GM12878 (cell line): ENCODE results near the gene ABCC11. TPM values are rescaled to one million over a fixed set of nuclear protein-coding genes. Genes with fewer than 3 reads are reported as not detected.

Experiments
- ATAC-seq: fragments of 200-7000 bp; cut with Tn5 transposase; 3 replicates; pipeline ENCODE4 v1.9.1; 2020; ENCODE audit warnings: mild to moderate bottlenecking, moderate library complexity
- BruUV-seq: library from RNA; stranded (reverse); fragments of 400-500 nt; replicated peaks from 2 replicates; lab custom pipeline; 2021; lab: Mats Ljungman, UMichigan
- CTCF ChIA-PET: fragments of 300-600 bp; sonication (Branson Sonifier 250); formaldehyde crosslinking; extraction: SDS; loops from one replicate; lab custom pipeline; 2021; ENCODE audit warnings: inconsistent platforms; lab: Yijun Ruan, JAX
- POLR2A ChIA-PET: fragments of 350-600 bp; formaldehyde crosslinking; extraction: SDS; loops from one replicate; lab custom pipeline; 2021; ENCODE audit warnings: inconsistent platforms; lab: Charles Lee
- RAD21 ChIA-PET: fragments of 300-600 bp; sonication (Branson Sonifier 250); formaldehyde crosslinking; loops from one replicate; lab custom pipeline; 2023; ENCODE audit warnings: antibody characterized with exemption; ENCODE audit not compliant: unreplicated experiment; lab: Charles Lee
- SMC1A ChIA-PET: fragments of 300-600 bp; sonication (Branson Sonifier 250); formaldehyde crosslinking; loops from one replicate; lab custom pipeline; 2023; ENCODE audit not compliant: unreplicated experiment, uncharacterized antibody; lab: Charles Lee
- DNase-seq: peaks from one replicate; pipeline ENCODE4 v3.0.0-alpha.2; 2011; ENCODE audit warnings: low read depth, low spot score
- FAIRE-seq: peaks from 3 replicates; lab custom pipeline; 2011; peaks lifted over from hg19 to GRCh38; lab: Jason Lieb, UNC
- H2AFZ ChIP-seq: 2 replicates; pipeline ENCODE4 v1.6.0; 2011; ENCODE audit warnings: low read depth, low read length, control low read depth; ENCODE audit not compliant: control insufficient read depth
- H3K27ac ChIP-seq: 2 replicates; pipeline ENCODE4 v1.5.1; 2011; ENCODE audit warnings: control low read depth; ENCODE audit not compliant: control insufficient read depth, insufficient read depth
- H3K27me3 ChIP-seq, 2 experiments: replicated peaks in 1 of 2; 2 replicates each; pipeline versions ENCODE4 v1.6.0 to v1.6.1; 2011; ENCODE audit warnings: low read length in 1 of 2; ENCODE audit not compliant: control insufficient read depth in 2 of 2, insufficient read depth in 2 of 2
- H3K36me3 ChIP-seq, 2 experiments: 2 replicates each; pipeline ENCODE4 v1.5.1; 2011; ENCODE audit warnings: low read length in 1 of 2; ENCODE audit not compliant: control insufficient read depth in 2 of 2, insufficient read depth in 2 of 2
- H3K4me1 ChIP-seq: 2 replicates; pipeline ENCODE4 v1.6.1; 2011; ENCODE audit warnings: mild to moderate bottlenecking, low read length, moderate library complexity, mixed read lengths; ENCODE audit not compliant: control insufficient read depth, insufficient read depth
- H3K4me2 ChIP-seq: 2 replicates; pipeline ENCODE4 v1.6.0; 2011; ENCODE audit warnings: control low read depth; ENCODE audit not compliant: control insufficient read depth, insufficient read depth
- H3K4me3 ChIP-seq: fragments of 200-600 bp; sonication (generic); 2 replicates; pipeline ENCODE4 v1.5.1; 2016
- H3K79me2 ChIP-seq: 2 replicates; pipeline ENCODE4 v1.6.0; 2011; ENCODE audit warnings: low read length; ENCODE audit not compliant: control insufficient read depth, insufficient read depth
- H3K9ac ChIP-seq: 2 replicates; pipeline ENCODE4 v1.8.0; 2011; ENCODE audit warnings: low read length, control low read depth, mixed read lengths; ENCODE audit not compliant: control insufficient read depth, insufficient read depth
- H3K9me3 ChIP-seq: replicated peaks from 3 replicates; pipeline ENCODE4 v1.5.1; 2011; ENCODE audit warnings: mild to moderate bottlenecking, low read length; ENCODE audit not compliant: control insufficient read depth, insufficient read depth
- H4K20me1 ChIP-seq: 2 replicates; pipeline ENCODE4 v1.6.0; 2011; ENCODE audit not compliant: control insufficient read depth, insufficient read depth
- BCLAF1 ChIP-seq: fragments of 450-650 bp; IDR thresholded peaks from 2 replicates; pipeline ENCODE4 v1.6.1; 2017; ENCODE audit warnings: antibody characterized with exemption, mild to moderate bottlenecking, moderate library complexity
- CBFB ChIP-seq: IDR thresholded peaks from 2 replicates; pipeline ENCODE4 v1.6.1; 2016; ENCODE audit warnings: antibody characterized with exemption, low read depth
- CHD2 ChIP-seq: IDR thresholded peaks from 2 replicates; pipeline ENCODE4 v1.6.1; 2011; ENCODE audit warnings: low read depth, low read length, improper control_type of control experiment, borderline replicate concordance
- EGR1 ChIP-seq, 2 experiments: IDR thresholded peaks; 1 replicate in 1 of 2; 2 replicates in 1 of 2; pipeline ENCODE4 v1.6.1; 2011 to 2012; ENCODE audit warnings: low read depth in 2 of 2, low read length in 2 of 2, borderline replicate concordance in 1 of 2, mild to moderate bottlenecking in 1 of 2, moderate library complexity in 1 of 2
- ELK1 ChIP-seq: IDR thresholded peaks from 2 replicates; pipeline ENCODE4 v1.6.1; 2012; ENCODE audit warnings: low read depth, low read length, improper control_type of control experiment
- ESRRA ChIP-seq: IDR thresholded peaks from 2 replicates; pipeline ENCODE4 v1.6.1; 2012; ENCODE audit warnings: mild to moderate bottlenecking, low read length, improper control_type of control experiment
- MEF2A ChIP-seq: IDR thresholded peaks from 2 replicates; pipeline ENCODE4 v1.6.1; 2011; ENCODE audit warnings: low read depth, mild to moderate bottlenecking, low read length, moderate library complexity; ENCODE audit not compliant: insufficient read depth
- PML ChIP-seq: IDR thresholded peaks from 2 replicates; pipeline ENCODE4 v1.6.1; 2012; ENCODE audit warnings: low read length, inconsistent platforms
- RFX5 ChIP-seq: IDR thresholded peaks from 2 replicates; pipeline ENCODE4 v1.6.1; 2011; ENCODE audit warnings: low read depth, low read length, improper control_type of control experiment
- SRF ChIP-seq, 2 experiments: IDR thresholded peaks; 2 replicates each; pipeline ENCODE4 v1.6.1; 2011; ENCODE audit warnings: low read depth in 2 of 2, low read length in 2 of 2, mild to moderate bottlenecking in 1 of 2, moderate library complexity in 1 of 2
- YY1 ChIP-seq: IDR thresholded peaks from 2 replicates; pipeline ENCODE4 v1.6.1; 2011; ENCODE audit warnings: low read depth, mild to moderate bottlenecking, low read length
- whole genome bisulfite sequencing: methylation state at CpG from one replicate; pipeline ENCODE4 v1.1.6; 2016; ENCODE audit warnings: low lambda C conversion rate; ENCODE audit not compliant: insufficient replicate concordance, insufficient coverage; ENCODE audit errors: missing lambda C conversion rate; 5-methylcytosine and 5-hydroxymethylcytosine counted together
- in situ Hi-C: fragments of 300-500 bp; cut with MboI; formaldehyde crosslinking; loops from 9 replicates; pipeline ENCODE4 v1.14.3; 2018; ENCODE audit warnings: mixed read lengths
- intact Hi-C: fragments of 100-400 bp; cut with micrococcal nuclease; formaldehyde crosslinking; loops from one replicate; pipeline ENCODE4 v1.14.2; 2022; ENCODE audit not compliant: unreplicated experiment
- polyA plus RNA-seq, 11 experiments: library from polyadenylated mRNA; depleted of rRNA in 4 of 11; unstranded in 6 of 11; stranded (reverse) in 5 of 11; fragments of >200 nt; fragmentation: Nextera tagmentation in 4 of 11; fragmentation: Illumina TruSeq in 1 of 11; extraction: Ambion mirVana in 4 of 11; extraction: Trizol in 1 of 11; gene quantifications; 1 replicate in 1 of 11; 2 replicates in 10 of 11; pipeline versions ENCODE4 v1.2.1 to v1.2.3, GENCODE V29; 2011 to 2016; ENCODE audit warnings: inconsistent platforms in 2 of 11, missing spikeins in 2 of 11, low read depth in 1 of 11
- total RNA-seq, 4 experiments: library from RNA; depleted of rRNA in 3 of 4; stranded (reverse); fragments of >200 nt in 3 of 4; fragmentation: Illumina TruSeq in 1 of 4; extraction: Trizol in 1 of 4; gene quantifications; 2 replicates each; pipeline versions ENCODE4 v1.2.1 to v1.2.3, GENCODE V29; 2013 to 2021

ABCC11 gene
- total and polyA plus RNA-seq, 10 of the 15 experiments (the other 5 are each of a cell fraction or from before 2014, with no cell fraction given), result 0.04 to 0.20 (median 0.10) TPM; not detected in 6

- DNase-seq (no peak), FAIRE-seq (no peak), ATAC-seq (no peak)
- Histone ChIP-seq H3K9ac (no peak overlapping the region), H3K36me3 (no peaks in the 10 kb centered on the region), H3K4me3 (no peak overlapping the region), H4K20me1 (no peaks in the 10 kb centered on the region), H3K79me2 (no peaks in the 10 kb centered on the region), H3K9me3 (no peaks in the 10 kb centered on the region), H3K4me2 (no peak overlapping the region), H3K27ac (no peak overlapping the region), H3K27me3 (no peaks in the 10 kb centered on the region), H3K4me1 (no peaks in the 10 kb centered on the region), H2AFZ (no peak overlapping the region)
- TF ChIP-seq ELK1 (no peak), MEF2A (no peak), EGR1 (IDR thresholded peaks at IDR 0.05; ENCODE audit: borderline replicate concordance in 1 of 2, low read depth in 2 of 2, low read length in 2 of 2) (no peak), RFX5 (no peak), ESRRA (no peak), PML (no peak), BCLAF1 (no peak), CHD2 (no peak), YY1 (no peak), CBFB (no peak), SRF (IDR thresholded peaks at IDR 0.05; ENCODE audit: low read depth in 2 of 2, low read length in 2 of 2) (no peak)
- ChIA-PET RAD21 (interaction anchor here (1.2 kb wide), 1 partner anchor 13 kb away, joined by 4 read pairs; no protein-coding TSS in a partner anchor), SMC1A (interaction anchor here (0.7 to 1.2 kb wide), 2 partner anchors 9 to 174 kb away, joined by 4 read pairs; no protein-coding TSS in a partner anchor), CTCF (no interaction called here), POLR2A (no interaction called here)
- in situ Hi-C loops (no loop called here), intact Hi-C loops (no loop called here)
- 8% methylated on average over 3 of the region's 3 CpGs for WGBS
- no TSS peak for BruUV-seq
These were observed 114.6 kb downstream of the ABCC11 start for GRCh38 chr16:48132696-48133095.
